NT2/D1 (cell line): ENCODE data around the gene BABAM2.

Source experiments
- SUZ12 ChIP-seq: IDR thresholded peaks from 2 replicates; pipeline ENCODE4 v1.6.1; 2011; ENCODE audit not compliant: insufficient read length, insufficient read depth; ENCODE audit errors: extremely low read depth
- ZNF274 ChIP-seq: IDR thresholded peaks from 2 replicates; pipeline ENCODE4 v1.6.1; 2011; ENCODE audit warnings: mild to moderate bottlenecking, low read depth, low read length

- TF ChIP-seq ZNF274 (no peak), SUZ12 (no peak)
These were observed 73.5 kb downstream of the BABAM2 start for GRCh38 chr2:27964067-27964466.
